NCI-H226 (cell line): Measurements from ENCODE around the gene BRD2.
A peak's percentile ranks its signal among the peaks of the same experiment; 100 is the strongest.

ENCODE experiments used
- DNase-seq: peaks from one replicate; pipeline ENCODE4 v3.0.0-alpha.2; 2015

BRD2 gene

DNA sequence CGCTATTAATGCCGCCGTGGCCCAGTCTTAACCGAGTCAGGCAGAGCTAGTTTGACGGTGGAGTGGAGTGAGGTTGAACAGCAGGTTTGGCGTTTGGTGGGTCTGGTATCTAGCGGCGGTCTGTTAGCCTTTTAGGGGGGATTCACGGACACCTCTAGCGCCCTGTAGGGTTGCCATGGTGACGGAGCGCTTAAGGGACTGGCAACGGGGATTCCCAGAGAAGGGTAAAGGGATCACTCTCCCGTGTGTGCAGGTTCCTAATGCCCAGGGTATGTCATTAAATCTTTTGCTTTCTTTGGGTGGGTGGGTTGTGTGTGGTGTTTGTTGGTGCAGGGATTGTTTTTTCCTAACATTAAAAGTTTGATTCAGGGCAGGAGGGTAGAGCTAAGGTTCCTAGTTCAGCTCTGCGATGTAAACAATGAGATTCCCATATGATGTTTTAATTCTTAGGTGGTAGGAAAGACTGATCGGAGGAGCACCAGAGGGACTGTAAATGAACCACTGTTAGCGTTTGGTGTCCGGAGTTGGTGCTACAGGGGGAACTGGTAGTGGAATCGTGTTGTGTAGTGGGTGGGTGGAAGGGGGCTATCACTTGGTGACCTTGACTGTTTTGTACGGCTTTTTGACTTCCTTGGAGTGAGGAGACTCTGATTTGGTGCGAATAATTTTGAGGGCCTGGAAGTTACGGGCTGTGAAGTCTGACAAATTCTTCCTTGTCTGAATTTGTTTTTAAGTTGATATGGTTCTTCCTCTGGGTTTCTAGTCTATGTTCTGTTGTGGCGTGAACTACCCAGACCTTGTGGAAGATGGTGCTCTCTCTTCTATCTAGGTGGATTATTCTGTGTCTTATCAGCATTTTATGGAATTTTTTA, 5.0 kb downstream of the BRD2 start:
- no peak for DNase-seq

DNA sequence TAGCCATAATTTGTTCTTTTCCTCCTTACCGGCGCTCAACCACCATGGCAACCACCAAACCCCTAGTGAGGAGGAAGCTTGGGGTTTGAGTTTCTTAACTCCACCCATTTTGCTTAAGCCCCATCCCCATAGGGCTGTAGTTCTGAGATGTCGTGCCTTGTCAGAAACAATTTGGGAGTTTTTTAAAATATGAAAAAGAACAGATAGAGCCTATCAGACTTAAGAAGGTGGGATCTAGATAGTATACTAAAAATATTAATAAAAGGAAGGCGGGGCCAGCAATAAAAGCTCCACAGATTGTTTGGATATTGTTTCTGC, 5.6 kb downstream of the BRD2 start:
- DNase-seq, result peak; percentile 52

DNA sequence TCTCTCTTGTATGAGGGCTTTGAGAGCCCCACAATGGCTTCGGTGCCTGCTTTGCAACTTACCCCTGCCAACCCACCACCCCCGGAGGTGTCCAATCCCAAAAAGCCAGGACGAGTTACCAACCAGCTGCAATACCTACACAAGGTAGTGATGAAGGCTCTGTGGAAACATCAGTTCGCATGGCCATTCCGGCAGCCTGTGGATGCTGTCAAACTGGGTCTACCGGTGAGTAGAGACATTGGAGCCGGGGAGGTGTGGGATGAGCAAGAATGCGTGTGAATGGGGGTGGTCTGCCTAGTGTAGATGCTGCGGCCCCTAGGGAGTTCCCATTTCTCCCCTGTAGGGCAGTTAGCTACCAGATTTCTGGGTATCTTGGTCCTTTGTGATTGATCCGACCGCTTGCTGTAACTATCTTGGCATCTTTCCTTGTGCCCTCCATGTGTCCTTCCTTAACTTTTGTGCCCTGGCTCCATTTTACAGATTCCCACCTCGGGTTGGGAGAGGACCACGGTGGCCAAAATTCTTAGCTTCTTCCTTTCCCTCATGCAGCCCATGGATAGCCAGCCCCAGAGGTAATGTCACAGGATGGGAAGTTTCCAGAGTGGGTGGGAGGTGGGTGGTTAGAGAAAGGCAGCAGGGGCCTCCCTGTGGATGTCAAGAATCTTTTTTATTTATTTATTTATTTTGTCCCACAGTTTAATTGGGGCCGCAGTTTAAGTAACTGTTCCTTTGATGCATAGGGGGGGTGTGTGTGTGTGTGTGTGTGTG, 6.3 kb downstream of the BRD2 start:
- no peak for DNase-seq

DNA sequence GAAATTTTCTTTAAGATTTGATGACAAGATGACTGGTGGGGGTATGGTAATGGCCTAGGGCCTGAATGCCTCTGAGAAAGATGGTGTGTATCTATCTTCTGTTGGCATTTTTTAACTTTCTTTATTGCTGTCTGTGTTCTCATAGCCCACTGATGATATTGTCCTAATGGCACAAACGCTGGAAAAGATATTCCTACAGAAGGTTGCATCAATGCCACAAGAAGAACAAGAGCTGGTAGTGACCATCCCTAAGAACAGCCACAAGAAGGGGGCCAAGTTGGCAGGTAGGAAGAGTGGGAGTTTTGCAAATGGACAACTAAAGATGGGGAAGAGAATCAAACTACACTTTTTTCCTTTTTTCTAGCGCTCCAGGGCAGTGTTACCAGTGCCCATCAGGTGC, 7.5 kb downstream of the BRD2 start:
- no peak for DNase-seq

DNA sequence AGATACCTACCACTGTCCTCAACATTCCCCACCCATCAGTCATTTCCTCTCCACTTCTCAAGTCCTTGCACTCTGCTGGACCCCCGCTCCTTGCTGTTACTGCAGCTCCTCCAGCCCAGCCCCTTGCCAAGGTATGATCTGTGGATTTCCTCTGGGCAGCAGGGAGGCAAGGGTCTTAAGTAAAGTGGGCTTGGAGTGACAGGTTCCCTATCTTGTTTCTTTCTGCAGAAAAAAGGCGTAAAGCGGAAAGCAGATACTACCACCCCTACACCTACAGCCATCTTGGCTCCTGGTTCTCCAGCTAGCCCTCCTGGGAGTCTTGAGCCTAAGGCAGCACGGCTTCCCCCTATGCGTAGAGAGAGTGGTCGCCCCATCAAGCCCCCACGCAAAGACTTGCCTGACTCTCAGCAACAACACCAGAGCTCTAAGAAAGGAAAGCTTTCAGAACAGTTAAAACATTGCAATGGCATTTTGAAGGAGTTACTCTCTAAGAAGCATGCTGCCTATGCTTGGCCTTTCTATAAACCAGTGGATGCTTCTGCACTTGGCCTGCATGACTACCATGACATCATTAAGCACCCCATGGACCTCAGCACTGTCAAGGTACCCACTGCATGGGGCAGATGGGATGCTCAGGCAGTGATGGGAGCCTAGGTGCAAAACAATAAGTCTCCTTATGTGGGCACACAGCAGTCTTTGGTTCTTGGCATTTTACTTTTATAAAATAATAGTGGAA, 8.1 kb downstream of the BRD2 start:
- DNase-seq, result no peak

DNA sequence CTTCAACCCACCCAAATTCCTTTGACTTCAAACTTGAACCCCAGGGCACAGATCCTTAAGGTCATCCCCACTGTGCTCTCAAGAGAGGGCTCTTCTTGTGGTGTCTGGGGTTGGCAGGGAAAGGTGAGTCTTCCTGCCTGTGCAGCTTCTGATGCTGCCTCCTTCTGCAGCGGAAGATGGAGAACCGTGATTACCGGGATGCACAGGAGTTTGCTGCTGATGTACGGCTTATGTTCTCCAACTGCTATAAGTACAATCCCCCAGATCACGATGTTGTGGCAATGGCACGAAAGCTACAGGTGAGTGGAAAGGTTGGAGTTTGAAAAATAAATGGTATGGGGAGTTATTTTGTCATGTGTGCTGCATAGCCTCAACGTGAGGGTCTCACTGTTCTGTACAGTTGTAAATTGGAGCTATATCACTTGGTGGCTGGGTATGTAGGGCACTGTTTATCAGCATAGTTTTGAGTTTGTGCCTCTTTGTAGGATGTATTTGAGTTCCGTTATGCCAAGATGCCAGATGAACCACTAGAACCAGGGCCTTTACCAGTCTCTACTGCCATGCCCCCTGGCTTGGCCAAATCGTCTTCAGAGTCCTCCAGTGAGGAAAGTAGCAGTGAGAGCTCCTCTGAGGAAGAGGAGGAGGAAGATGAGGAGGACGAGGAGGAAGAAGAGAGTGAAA, 9.0 kb downstream of the BRD2 start:
- no peak for DNase-seq

DNA sequence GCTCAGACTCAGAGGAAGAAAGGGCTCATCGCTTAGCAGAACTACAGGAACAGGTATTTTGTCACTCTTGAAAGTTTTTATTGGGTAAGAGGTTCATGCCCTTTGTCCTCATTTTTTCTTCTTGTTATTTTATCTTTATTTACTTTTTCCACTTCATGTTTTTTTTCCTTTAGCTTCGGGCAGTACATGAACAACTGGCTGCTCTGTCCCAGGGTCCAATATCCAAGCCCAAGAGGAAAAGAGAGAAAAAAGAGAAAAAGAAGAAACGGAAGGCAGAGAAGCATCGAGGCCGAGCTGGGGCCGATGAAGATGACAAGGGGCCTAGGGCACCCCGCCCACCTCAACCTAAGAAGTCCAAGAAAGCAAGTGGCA, 9.5 kb downstream of the BRD2 start:
- no peak for DNase-seq

DNA sequence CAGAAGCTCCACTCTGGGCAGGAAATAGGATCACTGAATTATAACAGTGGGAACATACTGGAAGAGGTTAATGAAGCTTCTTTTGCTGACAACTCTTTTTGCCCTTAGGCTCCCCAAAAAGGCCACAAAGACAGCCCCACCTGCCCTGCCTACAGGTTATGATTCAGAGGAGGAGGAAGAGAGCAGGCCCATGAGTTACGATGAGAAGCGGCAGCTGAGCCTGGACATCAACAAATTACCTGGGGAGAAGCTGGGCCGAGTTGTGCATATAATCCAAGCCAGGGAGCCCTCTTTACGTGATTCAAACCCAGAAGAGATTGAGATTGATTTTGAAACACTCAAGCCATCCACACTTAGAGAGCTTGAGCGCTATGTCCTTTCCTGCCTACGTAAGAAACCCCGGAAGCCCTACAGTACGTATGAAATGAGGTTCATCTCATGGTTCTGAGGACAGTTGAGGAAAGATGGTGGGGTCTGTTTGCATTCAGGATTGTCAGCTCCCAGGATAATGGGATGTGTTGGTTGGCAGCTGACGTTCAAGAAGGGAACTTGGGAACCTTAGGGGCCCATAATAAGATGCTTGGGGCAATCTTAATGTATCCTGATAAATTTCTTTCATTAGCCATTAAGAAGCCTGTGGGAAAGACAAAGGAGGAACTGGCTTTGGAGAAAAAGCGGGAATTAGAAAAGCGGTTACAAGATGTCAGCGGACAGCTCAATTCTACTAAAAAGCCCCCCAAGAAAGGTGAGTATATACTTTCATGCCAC, 11.5 kb downstream of the BRD2 start:
- no peak for DNase-seq

DNA sequence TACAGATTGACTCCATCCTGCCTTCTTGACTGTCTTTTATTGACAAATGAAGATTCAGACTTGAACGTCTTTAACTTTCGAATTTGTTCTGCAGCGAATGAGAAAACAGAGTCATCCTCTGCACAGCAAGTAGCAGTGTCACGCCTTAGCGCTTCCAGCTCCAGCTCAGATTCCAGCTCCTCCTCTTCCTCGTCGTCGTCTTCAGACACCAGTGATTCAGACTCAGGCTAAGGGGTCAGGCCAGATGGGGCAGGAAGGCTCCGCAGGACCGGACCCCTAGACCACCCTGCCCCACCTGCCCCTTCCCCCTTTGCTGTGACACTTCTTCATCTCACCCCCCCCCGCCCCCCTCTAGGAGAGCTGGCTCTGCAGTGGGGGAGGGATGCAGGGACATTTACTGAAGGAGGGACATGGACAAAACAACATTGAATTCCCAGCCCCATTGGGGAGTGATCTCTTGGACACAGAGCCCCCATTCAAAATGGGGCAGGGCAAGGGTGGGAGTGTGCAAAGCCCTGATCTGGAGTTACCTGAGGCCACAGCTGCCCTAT, 12.2 kb downstream of the BRD2 start:
- no peak for DNase-seq

DNA sequence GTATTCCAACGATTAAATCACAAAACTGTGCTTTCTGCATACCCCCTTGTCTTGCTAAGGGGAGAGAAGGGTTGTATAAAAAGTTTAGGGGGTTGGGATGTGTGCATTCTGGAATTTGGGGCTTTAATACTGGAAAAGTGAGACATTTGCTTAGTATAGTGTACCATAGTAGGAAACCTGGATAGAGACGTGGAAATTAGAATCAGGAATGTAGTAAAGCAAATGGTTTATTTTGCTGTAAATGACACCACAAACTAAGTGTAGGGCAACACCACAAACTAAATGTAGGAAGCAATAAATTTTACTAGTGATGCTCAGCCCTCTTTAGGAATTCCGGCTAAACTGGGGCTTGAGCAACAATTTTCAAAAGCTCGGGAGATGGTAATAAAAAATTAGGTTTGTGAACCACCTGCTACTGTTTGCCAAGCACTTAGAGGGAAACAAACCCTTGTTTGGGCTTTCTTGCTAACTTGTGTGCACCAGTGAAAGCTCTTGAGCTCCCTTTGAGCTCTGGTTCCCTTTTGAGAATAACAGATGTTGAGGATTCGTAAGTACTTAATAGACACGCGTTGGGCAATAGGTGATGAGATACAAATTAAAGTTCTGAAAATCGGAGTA, 13.8 kb downstream of the BRD2 start:
- no peak for DNase-seq

DNA sequence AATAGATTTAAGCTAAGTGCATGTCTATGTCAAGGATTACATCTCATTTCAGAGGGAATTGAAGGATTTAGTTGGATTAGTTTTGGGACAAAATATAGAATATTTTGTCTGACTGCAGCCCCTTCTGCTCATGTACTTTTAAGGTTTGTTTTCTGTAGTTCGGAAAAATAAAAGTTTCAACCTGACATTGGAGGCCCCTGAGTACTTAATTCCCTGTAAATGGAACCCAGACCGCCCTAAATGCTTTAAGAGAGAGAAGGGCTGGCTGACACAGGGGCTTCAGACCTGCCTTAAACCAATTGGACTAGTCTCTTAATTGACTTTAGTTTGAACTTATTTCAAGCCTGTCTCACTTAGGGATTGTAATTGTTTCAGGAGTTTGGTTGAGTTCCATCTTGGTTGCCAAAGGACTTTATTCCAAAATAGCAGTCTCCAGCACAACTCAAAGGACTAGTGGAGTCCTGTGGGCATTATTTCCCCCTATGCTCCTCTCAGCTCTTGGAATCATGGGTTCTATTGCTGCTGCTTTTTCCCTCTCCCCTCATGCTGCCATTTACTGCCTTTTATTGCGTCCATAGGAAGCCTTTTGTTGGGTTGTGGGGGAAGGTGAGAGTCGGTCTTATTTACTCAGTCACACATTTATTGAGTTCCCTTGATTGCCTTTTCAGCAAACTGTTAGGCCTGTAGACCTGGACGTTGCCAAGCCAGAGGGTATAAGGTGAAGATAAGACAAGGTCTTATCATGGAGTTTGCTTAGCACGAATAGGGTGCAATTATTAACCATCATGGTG, 14.5 kb downstream of the BRD2 start:
- DNase-seq, result no peak

DNA sequence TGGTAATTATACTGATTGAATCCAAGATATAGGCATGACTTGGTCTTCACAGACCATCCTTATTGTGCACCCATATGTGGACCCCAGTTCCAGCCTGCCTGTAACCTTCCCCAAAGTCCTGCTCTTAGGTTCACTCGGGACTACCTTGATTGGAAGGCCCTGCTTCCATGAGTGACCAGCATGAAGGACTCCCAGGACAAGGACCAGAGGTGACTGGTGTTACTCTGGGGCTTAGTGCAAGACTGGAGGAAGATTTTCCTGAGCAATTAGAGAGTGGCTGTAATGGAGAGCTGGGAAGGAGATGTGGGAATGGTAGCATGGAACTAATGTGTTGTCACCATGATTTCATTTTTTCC, 15.1 kb downstream of the BRD2 start:
- no peak for DNase-seq

DNA sequence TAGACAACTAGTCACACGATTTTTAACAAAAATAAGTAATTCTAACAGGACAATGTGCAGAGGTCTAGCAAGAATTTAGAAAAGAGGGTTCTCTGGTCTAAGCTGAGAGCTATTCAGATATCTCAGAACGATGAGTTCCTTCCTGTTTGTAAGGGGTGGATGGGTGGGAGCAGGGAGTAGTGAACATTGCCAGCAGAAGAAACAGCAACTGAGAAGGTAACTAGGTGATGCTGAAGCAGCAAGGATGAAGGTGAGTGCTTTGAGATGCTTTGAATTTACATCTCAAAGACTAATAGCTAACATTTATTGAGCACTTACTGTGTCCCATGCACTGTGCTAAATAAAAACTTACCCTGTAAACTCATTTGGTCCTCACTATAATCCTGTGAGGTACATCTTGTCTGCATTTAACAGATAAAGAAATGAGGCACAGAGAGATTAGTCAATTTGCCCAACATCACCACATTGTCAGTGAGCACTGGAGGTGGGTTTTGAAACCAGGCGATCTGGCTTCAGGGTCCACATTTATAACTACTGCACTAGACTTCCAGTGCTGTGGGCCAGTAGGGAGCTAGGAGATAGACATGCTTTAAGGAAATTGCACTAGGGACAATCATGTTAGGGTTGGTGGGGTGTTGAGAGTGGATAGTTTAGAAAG, 15.7 kb downstream of the BRD2 start:
- no peak for DNase-seq

DNA sequence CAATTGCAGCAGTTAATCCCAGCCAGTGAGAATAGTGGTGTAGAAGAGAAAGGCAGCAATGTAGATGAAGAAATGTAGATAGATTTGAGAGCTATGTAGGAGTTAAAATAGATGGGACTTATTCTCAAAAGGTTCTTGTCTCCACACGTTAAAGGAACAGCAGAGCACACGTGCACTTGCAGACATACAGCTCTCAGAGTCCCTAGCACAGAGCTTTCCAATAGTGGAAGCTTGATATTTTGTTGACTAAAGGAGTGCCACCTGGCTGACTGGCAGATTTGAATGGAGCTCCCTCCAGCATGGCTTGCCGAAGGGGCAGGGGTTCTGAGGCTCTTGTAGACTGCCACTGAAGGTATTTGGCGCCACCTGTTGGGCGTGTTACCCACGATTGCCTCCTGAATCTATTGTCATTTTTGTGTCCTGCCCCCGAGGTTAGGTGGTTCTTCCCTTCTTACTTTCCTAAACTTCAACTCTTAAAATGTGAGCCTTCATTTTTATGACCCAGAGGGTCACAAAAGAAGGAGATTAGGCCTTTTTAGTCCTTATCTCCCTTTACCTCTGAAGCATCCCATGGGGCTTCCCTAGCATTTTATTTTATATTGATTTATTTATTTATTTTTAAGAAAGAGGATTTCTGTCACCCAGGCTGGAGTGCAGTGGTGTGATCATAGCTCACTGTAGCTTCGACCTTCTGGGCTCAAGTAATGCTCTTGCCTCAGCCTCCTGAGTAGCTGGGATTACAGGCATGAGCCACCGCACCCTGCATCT, 16.4 kb downstream of the BRD2 start:
- peak; percentile 53 for DNase-seq

DNA sequence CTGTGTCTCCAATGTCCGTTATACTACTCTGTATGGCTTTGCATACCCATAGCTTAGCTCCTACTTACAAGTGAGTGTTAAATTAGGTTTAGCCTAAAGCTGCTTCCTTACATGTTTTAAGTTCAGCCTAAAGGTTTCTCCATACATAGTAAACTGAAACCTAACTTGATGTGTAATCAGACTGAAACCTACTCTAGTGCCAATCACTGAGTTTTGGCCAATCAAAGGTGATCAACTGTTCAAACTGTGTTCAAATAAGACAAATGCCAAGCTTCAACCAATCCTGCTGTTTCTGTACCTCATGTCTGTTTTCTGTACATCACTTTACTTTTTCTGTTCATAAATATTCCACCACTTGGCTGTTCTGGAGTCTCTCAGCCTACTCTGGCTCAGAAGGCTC, 21.0 kb downstream of the BRD2 start:
- DNase-seq, result no peak

DNA sequence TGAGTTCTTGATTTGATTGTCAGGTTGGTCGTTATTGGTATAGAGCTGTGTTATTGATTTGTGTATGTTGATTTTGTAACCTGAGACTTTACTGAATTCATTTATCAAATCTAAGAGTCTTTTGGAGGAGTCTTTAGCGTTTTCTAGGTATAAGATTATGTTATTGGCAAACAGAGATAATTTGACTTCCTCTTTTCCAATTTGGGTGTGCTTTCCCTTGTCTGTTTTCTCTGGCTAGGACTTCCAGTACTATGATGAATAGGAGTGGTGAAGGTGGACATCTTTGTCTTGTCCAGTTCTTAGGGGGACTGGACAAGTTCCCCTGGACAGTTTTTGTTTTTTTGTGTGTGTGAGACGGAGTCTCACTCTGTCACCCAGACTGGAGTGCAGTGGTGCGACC, 23.6 kb downstream of the BRD2 start:
- DNase-seq, result no peak

DNA sequence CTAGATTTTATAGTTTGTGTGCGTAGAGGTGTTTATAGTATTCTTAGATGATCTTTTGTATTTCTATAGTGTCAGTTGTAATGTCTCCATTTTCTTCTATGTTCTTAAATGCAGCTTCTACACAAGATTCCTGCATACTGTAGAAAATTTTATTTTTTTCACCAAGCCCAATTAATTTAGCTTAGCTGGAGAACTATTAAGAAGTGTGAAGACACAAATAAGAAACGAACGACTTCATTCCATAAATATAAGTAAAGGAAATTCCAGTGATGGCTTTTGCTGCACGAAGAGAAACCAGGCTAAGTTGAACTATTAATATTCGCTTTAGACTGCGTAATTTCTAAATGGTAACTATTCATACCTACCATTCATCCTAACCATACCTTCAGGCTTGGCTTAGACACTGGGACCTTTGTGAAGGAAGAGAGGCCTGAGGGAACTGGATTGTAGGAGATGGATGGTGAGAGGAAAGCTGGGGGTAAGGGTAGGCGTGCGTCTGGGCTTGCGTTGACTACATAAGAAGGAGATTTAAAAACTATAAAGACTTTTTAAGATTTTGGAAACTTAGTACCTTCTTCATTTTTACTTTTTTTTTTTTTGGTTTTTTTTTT, 25.1 kb downstream of the BRD2 start:
- DNase-seq, result no peak

DNA sequence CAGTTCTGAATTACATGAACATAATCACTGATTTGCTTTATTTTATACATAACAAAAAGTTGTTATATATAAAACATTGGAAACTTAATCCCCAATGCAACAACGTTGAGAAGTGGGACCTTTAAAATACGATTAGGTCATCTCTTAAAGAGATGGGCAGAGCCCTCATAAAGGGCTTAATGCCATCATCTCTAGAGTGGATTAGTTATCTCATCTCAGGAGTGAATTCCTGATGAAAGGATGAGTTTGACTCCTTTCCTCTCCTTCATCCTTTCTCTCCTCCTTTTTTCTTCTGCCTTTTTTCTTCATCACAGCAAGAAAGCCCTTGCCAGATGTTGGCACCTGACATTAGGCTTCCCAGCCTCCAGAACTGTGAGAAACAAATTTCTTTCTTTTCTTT, 27.1 kb downstream of the BRD2 start:
- DNase-seq, result no peak

DNA sequence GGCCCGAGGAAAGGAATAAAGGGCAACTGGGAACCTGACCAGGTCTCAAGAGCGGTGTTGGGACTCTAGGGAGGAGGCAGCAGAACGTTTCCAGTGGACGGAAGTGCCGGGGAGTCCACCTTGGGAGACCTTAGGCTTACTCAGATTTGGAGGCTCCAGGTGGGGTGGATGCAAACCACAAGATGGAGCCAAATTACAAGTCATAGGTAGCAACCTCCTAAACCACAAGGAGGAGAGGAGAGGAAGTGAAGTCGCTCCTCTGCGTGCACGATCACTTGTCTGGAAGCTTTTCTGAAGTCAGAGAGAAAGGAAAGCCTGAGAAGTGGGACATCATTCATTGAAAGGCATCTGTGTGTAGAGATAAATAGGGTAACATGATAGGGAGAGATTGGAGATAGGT, 31.7 kb downstream of the BRD2 start:
- peak; percentile 20 for DNase-seq
